HG03135 (cell line): ENCODE results near the gene LILRB1.
"Not testable (repeated sequence)": the region's sequence is repeated elsewhere in the genome, so short reads cannot be mapped to it uniquely, and the experiment has no call there.

Experiments
- ATAC-seq: cut with Tn5 transposase; IDR thresholded peaks from one replicate; pipeline ENCODE4 v1.9.1; 2021; ENCODE audit warnings: mild to moderate bottlenecking, moderate library complexity; ENCODE audit not compliant: unreplicated experiment

LILRB1 gene

GRCh38 chr19:54630262-54630661, at the start of gene LILRB1:
LILRB1 (plus strand) TSS chr19:54630484; CDS start chr19:54631074, 590 bp downstream.
- ATAC-seq = not testable (repeated sequence)

- no peak for ATAC-seq
Observed at GRCh38 chr19:54586397-54586796, 43.9 kb upstream of the LILRB1 start.

GRCh38 chr19:54587026-54587425, 43.3 kb upstream of the LILRB1 start:
- no peak for ATAC-seq

DNA sequence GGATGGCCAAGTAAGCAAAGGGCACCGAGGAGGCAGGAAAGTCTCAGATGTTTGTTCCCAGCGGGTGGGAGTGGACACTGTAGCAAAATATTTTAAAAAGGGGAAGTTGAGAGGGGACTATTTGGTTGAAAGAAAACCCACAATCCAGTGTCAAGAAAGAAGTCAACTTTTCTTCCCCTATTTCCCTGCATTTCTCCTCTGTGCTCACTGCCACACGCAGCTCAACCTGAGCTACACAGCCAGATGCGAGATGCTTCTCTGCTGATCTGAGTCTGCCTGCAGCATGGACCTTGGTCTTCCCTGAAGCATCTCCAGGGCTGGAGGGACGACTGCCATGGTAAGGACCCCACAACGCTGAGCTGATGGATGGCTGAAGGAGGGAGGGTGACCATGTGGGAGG, 36.8 kb upstream of the LILRB1 start, which contains the start of gene LILRA1:
LILRA1 (plus strand) TSS at position 188 of the 400 bp plus-strand sequence. CDS start 613 bp downstream, outside the sequence.
- ATAC-seq = not testable (repeated sequence)

GRCh38 chr19:54593931-54594626, 36.2 kb upstream of the LILRB1 start:
- ATAC-seq = not testable (repeated sequence)

DNA sequence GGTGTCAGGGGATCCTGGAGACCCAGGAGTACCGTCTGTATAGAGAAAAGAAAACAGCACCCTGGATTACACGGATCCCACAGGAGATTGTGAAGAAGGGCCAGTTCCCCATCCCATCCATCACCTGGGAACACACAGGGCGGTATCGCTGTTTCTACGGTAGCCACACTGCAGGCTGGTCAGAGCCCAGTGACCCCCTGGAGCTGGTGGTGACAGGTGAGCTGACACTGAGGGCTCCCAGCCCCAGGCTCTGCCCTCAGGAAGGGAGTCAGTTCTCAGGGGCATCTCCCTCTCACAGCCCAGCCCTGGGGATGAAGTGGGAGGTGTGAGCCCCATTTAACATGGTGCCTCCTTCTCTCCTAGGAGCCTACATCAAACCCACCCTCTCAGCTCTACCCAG, 35.5 kb upstream of the LILRB1 start:
- ATAC-seq = no peak

DNA sequence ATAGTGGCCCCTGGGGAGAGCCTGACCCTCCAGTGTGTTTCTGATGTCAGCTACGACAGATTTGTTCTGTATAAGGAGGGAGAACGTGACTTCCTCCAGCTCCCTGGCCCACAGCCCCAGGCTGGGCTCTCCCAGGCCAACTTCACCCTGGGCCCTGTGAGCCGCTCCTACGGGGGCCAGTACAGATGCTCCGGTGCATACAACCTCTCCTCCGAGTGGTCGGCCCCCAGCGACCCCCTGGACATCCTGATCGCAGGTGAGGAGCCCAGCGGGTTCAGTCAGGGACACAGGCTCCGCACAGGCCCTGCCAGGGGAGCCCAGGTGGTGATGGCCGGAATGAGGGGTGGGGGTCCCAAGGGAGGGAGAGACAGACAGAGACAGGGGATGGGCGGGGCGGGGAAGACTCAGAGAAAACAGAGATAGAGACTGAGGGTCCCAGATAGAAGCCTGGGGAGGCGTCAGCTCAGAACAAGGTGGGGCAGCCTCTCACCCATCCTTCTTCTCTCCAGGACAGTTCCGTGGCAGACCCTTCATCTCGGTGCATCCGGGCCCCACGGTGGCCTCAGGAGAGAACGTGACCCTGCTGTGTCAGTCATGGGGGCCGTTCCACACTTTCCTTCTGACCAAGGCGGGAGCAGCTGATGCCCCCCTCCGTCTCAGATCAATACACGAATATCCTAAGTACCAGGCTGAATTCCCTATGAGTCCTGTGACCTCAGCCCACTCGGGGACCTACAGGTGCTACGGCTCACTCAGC, 34.4 kb upstream of the LILRB1 start:
- not testable (repeated sequence) for ATAC-seq

GRCh38 chr19:54600212-54600611, 30.1 kb upstream of the LILRB1 start:
- no peak for ATAC-seq

DNA sequence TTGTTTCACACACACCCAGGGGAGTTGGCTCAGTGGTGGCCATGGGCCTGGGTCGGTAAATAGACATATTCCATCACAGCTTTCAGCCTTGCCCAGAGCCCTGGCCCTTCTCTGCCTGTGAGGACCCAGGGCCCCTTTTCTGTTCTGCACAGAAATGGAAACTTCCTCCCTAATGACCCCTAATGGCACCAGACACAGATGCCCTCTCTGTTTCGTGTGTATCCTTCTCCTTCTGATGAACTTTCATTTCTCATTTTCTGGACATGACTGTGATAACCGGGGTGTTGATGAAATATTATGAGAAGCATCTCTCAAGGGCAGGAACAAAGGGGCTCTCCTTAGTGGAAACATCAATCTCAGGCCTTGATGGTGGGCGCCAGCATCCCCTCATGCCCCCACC, 24.1 kb upstream of the LILRB1 start:
- ATAC-seq = no peak

DNA sequence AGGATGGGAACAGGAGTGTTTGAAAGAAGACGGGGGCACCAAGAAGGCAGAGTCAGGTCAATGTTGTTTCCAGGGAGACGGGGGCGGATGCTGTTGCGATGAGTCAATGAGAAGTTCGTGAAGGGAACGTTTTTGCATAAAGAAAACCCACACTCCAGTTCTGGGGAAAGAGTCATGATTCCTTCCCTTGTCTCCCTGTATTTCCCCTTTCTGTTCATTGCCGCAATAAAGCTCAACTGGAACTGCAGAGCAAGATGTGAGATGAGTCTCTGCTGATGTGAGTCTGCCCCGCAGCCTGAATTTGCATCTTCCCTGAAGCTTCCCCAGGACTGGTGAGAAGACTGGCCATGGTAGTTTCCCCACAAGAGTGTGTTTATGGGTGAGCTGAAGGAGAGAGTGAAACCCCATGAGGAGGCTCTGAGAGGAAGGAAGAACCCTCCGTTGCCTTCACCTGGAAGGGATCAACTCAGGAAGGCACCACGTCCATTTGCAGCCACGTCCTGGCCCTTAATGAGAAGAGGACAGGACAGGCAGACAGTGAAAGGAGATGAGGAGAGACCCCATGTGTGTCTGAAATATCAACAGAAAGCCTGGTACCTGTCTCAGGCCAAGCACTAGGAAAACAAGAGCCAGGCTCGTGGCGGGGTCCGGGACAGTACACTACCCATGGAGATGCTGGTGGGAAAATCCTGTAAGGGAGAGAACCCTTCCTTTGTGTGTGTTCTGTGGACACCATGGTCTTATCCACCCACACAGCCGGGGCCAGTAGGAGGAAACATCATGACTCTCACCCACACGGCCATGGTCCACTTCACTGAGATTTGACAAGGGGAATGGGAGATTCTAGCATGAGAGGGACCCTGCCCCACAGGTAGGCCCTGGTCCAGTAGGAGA, 23.1 kb upstream of the LILRB1 start:
- no peak for ATAC-seq

DNA sequence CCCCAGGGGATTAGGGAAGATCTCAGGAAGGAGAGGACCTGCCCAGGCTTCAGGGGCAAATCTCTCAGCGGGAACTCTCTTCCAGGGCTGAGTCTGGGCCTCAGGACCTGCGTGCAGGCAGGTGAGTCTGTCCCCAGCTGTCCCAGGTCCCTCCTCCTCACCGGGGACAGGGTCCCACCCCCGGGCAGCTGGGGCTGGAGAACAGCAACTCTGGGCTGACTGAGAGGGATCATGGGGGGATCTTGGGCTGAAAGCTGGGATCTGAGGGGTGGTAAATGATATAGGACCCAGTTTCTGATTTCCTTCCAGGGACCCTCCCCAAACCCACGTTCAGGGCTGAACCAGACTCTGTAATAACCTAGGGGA, 22.5 kb upstream of the LILRB1 start:
- ATAC-seq = no peak

DNA sequence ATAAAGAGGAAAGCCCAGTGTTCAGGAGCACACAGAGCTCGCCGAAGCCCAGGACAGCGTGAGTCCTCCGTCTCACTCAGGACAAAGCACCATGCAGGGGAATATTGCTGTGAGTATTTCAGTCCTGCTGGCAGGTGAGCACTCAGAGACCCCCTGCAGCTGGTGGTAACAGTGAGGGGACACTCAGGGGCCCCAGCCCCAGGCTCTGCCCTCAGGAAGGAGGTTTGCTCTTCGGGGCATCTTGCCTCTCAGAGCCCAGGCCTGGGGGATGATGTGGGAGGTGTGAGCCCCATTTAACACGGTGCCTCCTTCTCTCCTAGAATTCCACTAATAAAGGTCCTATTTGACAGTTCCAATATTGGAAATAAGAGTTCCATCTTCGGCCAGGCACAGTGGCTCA, 22.1 kb upstream of the LILRB1 start:
- no peak for ATAC-seq

DNA sequence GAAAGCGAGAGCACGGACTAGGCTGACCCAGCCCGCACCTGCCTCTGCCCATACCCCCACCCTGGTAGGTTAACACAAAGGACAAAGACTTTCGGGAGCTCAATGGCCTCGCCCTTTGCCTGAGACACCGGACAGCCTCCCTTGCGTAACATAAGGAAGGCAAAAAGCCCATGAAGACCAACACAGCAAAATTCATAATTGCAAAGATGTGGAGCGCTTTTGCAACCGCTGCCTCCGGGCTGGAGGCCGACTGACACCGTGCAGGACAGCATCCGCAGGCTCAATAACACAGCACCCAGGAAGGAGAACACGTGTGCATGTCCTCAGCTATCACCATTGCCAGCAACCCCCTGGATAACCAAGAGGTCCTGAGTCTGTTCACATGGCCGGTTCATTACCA, 21.5 kb upstream of the LILRB1 start:
- ATAC-seq = no peak

GRCh38 chr19:54609356-54609791, 20.9 kb upstream of the LILRB1 start:
- ATAC-seq = no peak

GRCh38 chr19:54612428-54612827, 17.9 kb upstream of the LILRB1 start:
- ATAC-seq = no peak

- ATAC-seq = no peak
Observed at GRCh38 chr19:54614726-54615125, 15.6 kb upstream of the LILRB1 start.

DNA sequence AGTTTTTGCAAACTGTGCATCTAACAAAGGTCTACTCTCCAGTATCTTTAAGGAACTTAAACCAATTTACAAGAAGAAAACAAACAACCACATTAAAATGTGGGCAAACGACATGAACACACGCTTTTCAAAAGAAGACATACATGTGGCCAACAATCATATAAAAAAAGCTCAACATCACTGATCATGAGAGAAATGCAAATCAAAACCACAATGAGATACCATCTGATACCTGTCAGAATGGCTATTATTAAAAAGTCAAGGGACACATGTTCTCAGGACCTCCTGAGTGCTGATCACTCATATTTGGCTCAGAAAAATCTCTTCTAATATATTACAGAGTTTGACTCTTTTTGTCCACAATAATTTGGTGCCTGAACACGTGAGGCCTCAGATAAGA, 14.2 kb upstream of the LILRB1 start:
- ATAC-seq = no peak

DNA sequence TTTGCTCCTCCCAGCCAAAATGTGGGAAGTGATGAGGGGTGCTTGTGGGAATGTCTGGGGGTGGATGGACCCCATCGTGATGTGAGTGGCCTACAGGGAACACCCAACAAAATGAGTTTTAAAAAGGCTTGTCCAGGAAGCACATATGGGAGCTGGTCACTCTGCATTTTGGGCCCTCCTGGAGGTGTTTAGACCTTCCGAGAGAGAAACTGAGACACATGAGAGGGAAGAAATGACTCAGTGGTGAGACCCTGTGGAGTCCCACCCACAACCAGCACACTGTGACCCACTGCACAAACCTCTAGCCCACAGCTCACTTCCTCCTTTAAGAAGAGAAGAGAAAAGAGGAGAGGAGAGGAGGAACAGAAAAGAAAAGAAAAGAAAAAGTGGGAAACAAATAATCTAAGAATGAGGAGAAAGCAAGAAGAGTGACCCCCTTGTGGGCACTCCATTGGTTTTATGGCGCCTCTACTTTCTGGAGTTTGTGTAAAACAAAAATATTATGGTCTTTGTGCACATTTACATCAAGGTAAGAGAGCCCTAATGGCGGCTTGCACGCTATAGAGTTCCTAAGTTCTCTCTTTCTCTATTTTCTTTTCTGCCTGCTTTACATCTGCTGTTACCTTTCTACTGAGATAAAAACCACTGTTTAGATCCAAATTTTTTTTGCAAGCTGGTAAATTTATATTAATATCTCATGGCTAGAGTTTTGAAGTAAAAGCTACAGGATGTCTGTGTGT, 13.3 kb upstream of the LILRB1 start:
- ATAC-seq = peak; percentile 71

GRCh38 chr19:54620464-54620863, 9.8 kb upstream of the LILRB1 start:
- no peak for ATAC-seq

- no peak for ATAC-seq
Observed at GRCh38 chr19:54622431-54622830, 7.9 kb upstream of the LILRB1 start.

DNA sequence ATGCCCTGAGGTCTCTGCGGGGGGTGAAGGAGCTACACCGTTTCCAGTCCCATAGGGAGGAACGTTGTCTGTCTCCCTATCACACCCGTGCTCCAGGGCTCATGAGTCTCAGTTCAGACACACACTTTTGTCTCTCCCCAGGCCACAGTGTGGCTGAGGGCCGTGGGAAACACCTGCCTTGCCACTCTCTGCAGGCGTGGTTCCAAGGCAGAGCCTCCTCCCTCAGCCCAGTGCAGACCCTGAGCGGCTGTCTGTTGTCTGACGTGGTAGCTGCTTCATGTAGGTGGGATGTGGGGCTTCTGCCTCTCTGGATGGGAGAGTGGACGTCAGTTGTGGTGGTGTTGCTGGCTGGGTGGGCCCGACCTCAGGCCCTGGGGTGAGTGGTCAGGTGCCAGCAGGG, 6.0 kb upstream of the LILRB1 start:
- not testable (repeated sequence) for ATAC-seq
